ENCODE measurements around the gene BABAM2. TPM values are rescaled to one million over a fixed set of nuclear protein-coding genes. Genes with fewer than 3 reads are reported as not detected.

Gene BABAM2
- total and polyA plus RNA-seq, 10 of the 15 experiments (the other 5 are each of a cell fraction or from before 2014, with no cell fraction given): 30.7 to 59.9 (median 44.5) TPM

DNA sequence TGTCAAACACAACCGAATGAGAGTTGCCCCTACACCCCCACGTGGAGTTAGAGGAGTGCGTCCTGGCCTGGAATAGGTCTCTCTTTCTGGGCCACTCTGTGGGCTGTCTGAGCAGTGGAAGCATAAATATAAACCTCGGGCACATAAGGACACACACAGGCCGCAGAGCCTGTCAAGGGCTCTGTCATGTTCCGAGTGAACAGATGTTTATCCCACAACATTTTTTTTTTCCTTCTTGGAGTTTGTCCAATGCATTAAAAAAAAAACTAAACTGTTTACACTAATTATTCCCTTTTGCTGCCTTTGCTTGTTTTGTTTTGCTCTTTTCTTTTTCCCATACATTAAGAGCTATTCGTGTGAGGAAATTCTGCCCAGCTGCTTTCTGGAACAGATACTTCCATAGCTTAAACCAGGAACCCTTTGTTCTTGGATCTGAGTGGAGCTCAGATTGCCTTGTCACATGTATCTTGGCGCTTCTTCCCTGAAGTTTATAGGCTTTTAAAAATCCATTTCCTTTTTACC, 273.8 kb downstream of the BABAM2 start (continued):
- TF ChIP-seq, protein P1, sequence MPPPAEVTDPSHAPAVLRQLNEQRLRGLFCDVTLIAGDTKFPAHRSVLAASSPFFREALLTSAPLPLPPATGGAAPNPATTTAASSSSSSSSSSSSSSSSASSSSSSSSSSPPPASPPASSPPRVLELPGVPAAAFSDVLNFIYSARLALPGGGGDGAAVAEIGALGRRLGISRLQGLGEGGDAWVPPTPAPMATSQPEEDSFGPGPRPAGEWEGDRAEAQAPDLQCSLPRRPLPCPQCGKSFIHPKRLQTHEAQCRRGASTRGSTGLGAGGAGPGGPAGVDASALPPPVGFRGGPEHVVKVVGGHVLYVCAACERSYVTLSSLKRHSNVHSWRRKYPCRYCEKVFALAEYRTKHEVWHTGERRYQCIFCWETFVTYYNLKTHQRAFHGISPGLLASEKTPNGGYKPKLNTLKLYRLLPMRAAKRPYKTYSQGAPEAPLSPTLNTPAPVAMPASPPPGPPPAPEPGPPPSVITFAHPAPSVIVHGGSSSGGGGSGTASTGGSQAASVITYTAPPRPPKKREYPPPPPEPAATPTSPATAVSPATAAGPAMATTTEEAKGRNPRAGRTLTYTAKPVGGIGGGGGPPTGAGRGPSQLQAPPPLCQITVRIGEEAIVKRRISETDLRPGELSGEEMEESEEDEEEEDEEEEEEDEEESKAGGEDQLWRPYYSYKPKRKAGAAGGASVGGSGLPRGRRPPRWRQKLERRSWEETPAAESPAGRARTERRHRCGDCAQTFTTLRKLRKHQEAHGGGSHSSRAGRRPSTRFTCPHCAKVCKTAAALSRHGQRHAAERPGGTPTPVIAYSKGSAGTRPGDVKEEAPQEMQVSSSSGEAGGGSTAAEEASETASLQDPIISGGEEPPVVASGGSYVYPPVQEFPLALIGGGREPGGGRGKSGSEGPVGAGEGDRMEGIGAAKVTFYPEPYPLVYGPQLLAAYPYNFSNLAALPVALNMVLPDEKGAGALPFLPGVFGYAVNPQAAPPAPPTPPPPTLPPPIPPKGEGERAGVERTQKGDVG (CRISPR knock-in tag; IDR thresholded peaks at IDR 0.05): no peak

DNA sequence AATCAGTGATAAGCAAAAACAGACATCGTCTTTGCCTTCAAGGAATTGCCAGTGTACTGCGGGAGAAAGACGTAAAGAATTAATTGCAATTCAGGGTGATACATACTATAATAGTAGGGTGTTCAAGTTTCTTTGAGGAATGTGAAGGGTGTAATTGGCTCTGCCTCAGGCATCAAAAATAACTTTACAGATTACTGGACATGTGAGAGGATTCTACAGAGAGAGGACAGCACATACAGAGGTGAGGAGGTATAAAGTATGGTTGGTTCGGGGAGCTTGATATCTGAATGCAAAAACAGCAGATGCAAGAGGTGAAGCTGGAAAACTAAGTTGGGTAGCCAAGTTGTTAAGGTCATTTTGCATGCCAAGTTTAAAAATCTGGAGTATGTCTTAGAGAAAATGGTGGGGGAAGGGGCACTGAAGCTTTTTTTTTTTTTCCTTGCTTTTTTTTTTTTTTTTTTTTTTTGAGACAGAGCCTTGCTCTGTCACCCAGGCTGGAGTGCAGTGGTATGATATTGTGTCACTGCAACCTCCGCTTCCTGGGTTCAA, 274.6 kb downstream of the BABAM2 start:
- intact Hi-C loops (cut with micrococcal nuclease; ENCODE audit: unreplicated experiment): no loop called here
- no peak for FAIRE-seq
- ChIA-PET SMC1A (ENCODE audit: uncharacterized antibody, unreplicated experiment) (interaction anchor here (0.7 kb wide), 1 partner anchor 143 kb away, joined by 4 read pairs; no protein-coding TSS in a partner anchor), CTCF (no interaction called here), POLR2A (interaction anchor here (0.7 kb wide), 2 partner anchors 12 to 109 kb away, joined by 5 to 8 read pairs; no protein-coding TSS in a partner anchor), RAD21 (ENCODE audit: unreplicated experiment) (interaction anchor here (0.9 kb wide), 1 partner anchor 106 kb away, joined by 3 read pairs; no protein-coding TSS in a partner anchor)
- Histone ChIP-seq H3K4me2 (ENCODE audit: control insufficient read depth, insufficient read depth) (no peak overlapping the region), H2AFZ (ENCODE audit: control insufficient read depth, low read depth, low read length) (no peak overlapping the region), H4K20me1 (ENCODE audit: control insufficient read depth, insufficient read depth) (no peaks in the 10 kb centered on the region), H3K27me3 (replicated peaks in 1 of 2; ENCODE audit: control insufficient read depth in 2 of 2, insufficient read depth in 2 of 2, low read length in 1 of 2) (no peaks in the 10 kb centered on the region), H3K79me2 (ENCODE audit: control insufficient read depth, insufficient read depth, low read length) (no peaks in the 10 kb centered on the region), H3K27ac (ENCODE audit: control insufficient read depth, insufficient read depth) (no peak overlapping the region), H3K4me3 (no peak overlapping the region), H3K9me3 (replicated peaks; ENCODE audit: control insufficient read depth, insufficient read depth, low read length) (no peaks in the 10 kb centered on the region), H3K4me1 (ENCODE audit: control insufficient read depth, insufficient read depth, low read length) (no peaks in the 10 kb centered on the region), H3K9ac (ENCODE audit: control insufficient read depth, insufficient read depth, low read length) (no peak overlapping the region), H3K36me3 (ENCODE audit: control insufficient read depth in 2 of 2, insufficient read depth in 2 of 2, low read length in 1 of 2) (no peaks in the 10 kb centered on the region)
- 94% methylated on average over 5 of the region's 5 CpGs for WGBS (ENCODE audit: insufficient coverage, insufficient replicate concordance, low lambda C conversion rate, missing lambda C conversion rate)
- in situ Hi-C loops (cut with MboI): no loop called here
- no peak for DNase-seq (ENCODE audit: low read depth, low spot score)
- BruUV-seq (replicated peaks): no TSS peak
- TF ChIP-seq RAD21 (IDR thresholded peaks at IDR 0.05; ENCODE audit: insufficient read depth, low read depth, low read length) (no peak), NBN (IDR thresholded peaks at IDR 0.05) (no peak)
- TF ChIP-seq, protein P2, sequence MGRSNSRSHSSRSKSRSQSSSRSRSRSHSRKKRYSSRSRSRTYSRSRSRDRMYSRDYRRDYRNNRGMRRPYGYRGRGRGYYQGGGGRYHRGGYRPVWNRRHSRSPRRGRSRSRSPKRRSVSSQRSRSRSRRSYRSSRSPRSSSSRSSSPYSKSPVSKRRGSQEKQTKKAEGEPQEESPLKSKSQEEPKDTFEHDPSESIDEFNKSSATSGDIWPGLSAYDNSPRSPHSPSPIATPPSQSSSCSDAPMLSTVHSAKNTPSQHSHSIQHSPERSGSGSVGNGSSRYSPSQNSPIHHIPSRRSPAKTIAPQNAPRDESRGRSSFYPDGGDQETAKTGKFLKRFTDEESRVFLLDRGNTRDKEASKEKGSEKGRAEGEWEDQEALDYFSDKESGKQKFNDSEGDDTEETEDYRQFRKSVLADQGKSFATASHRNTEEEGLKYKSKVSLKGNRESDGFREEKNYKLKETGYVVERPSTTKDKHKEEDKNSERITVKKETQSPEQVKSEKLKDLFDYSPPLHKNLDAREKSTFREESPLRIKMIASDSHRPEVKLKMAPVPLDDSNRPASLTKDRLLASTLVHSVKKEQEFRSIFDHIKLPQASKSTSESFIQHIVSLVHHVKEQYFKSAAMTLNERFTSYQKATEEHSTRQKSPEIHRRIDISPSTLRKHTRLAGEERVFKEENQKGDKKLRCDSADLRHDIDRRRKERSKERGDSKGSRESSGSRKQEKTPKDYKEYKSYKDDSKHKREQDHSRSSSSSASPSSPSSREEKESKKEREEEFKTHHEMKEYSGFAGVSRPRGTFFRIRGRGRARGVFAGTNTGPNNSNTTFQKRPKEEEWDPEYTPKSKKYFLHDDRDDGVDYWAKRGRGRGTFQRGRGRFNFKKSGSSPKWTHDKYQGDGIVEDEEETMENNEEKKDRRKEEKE (IDR thresholded peaks at IDR 0.05): no peak
- TF ChIP-seq, protein P3, sequence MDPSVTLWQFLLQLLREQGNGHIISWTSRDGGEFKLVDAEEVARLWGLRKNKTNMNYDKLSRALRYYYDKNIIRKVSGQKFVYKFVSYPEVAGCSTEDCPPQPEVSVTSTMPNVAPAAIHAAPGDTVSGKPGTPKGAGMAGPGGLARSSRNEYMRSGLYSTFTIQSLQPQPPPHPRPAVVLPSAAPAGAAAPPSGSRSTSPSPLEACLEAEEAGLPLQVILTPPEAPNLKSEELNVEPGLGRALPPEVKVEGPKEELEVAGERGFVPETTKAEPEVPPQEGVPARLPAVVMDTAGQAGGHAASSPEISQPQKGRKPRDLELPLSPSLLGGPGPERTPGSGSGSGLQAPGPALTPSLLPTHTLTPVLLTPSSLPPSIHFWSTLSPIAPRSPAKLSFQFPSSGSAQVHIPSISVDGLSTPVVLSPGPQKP (IDR thresholded peaks at IDR 0.05; ENCODE audit: low read depth, low read length): no peak
- no peak for ATAC-seq
